H1 (cell line): ENCODE data around the gene CAPN11. TPM values are rescaled to one million over a fixed set of nuclear protein-coding genes. Genes with fewer than 3 reads are reported as not detected.

Source experiments
- CTCF ChIA-PET: fragments of 300-600 bp; sonication (Branson Sonifier 250); formaldehyde crosslinking; loops from one replicate; lab custom pipeline; 2021; ENCODE audit not compliant: partially characterized antibody; lab: Charles Lee
- POLR2A ChIA-PET: fragments of 300-600 bp; sonication (Branson Sonifier 250); formaldehyde crosslinking; loops from one replicate; lab custom pipeline; 2021; ENCODE audit warnings: inconsistent platforms; ENCODE audit not compliant: partially characterized antibody; lab: Charles Lee
- DNase-seq, 2 experiments: peaks; one replicate each; pipeline versions ENCODE4 v3.0.0 to v3.0.0-alpha.2; 2010 to 2022; ENCODE audit warnings: low spot score in 2 of 2, low read depth in 1 of 2, mixed read lengths in 1 of 2
- FAIRE-seq: peaks from 2 replicates; lab custom pipeline; 2011; peaks lifted over from hg19 to GRCh38; lab: Jason Lieb, UNC
- H2AFZ ChIP-seq: 2 replicates; pipeline ENCODE4 v1.8.1; 2012; ENCODE audit warnings: low read length, inconsistent platforms
- H2AK5ac ChIP-seq: 2 replicates; pipeline ENCODE4 v1.6.1; 2013; ENCODE audit warnings: low read depth, low read length
- H2BK120ac ChIP-seq: replicated peaks from 2 replicates; pipeline ENCODE3; 2013; ENCODE audit warnings: low read depth, low read length, inconsistent platforms
- H2BK12ac ChIP-seq: 2 replicates; pipeline ENCODE4 v1.6.1; 2013; ENCODE audit warnings: low read depth, low read length
- H2BK15ac ChIP-seq: 2 replicates; pipeline ENCODE4 v1.6.1; 2013; ENCODE audit warnings: low read length
- H2BK20ac ChIP-seq: 2 replicates; pipeline ENCODE4 v1.6.1; 2013; ENCODE audit warnings: low read length
- H2BK5ac ChIP-seq: 2 replicates; pipeline ENCODE4 v1.6.1; 2013; ENCODE audit warnings: low read depth, low read length
- H3K14ac ChIP-seq: 2 replicates; pipeline ENCODE4 v1.6.1; 2013; ENCODE audit warnings: inconsistent platforms; ENCODE audit not compliant: insufficient read length
- H3K18ac ChIP-seq: 2 replicates; pipeline ENCODE4 v1.6.1; 2013; ENCODE audit warnings: low read length; ENCODE audit errors: extremely low read depth
- H3K23ac ChIP-seq: 2 replicates; pipeline ENCODE4 v1.6.1; 2013; ENCODE audit warnings: inconsistent platforms; ENCODE audit not compliant: insufficient read length
- H3K23me2 ChIP-seq: 2 replicates; pipeline ENCODE4 v1.6.1; 2013; ENCODE audit warnings: low read depth, low read length
- H3K27ac ChIP-seq: 2 replicates; pipeline ENCODE4 v1.6.1; 2011; ENCODE audit warnings: low read depth, low read length, inconsistent platforms
- H3K27me3 ChIP-seq, 4 experiments: replicated peaks in 1 of 4; 1 replicate in 1 of 4; 2 replicates in 3 of 4; pipeline versions ENCODE4 v1.6.1 to v1.8.1; 2011 to 2013; ENCODE audit warnings: low read length in 3 of 4, mild to moderate bottlenecking in 3 of 4, inconsistent platforms in 2 of 4, mixed read lengths in 2 of 4, moderate library complexity in 1 of 4; ENCODE audit not compliant: control insufficient read depth in 3 of 4, insufficient read depth in 3 of 4; ENCODE audit errors: extremely low read depth in 1 of 4
- H3K36me3 ChIP-seq, 4 experiments: 2 replicates each; pipeline versions ENCODE4 v1.6.1 to v1.8.1; 2011 to 2013; ENCODE audit warnings: mild to moderate bottlenecking in 4 of 4, low read length in 3 of 4, moderate library complexity in 2 of 4, control low read depth in 1 of 4, inconsistent platforms in 1 of 4; ENCODE audit not compliant: insufficient read depth in 4 of 4, control insufficient read depth in 2 of 4
- H3K4ac ChIP-seq: replicated peaks from 2 replicates; pipeline ENCODE3; 2013; ENCODE audit warnings: low read length, low read depth, mixed read lengths, inconsistent platforms; ENCODE audit not compliant: insufficient read length
- H3K4me1 ChIP-seq, 4 experiments: replicated peaks in 1 of 4; 1 replicate in 1 of 4; 2 replicates in 3 of 4; pipeline versions ENCODE4 v1.6.1 to v1.8.1; 2011 to 2013; ENCODE audit warnings: low read length in 3 of 4, inconsistent platforms in 2 of 4, mixed read lengths in 1 of 4; ENCODE audit not compliant: insufficient read depth in 4 of 4, control insufficient read depth in 3 of 4
- H3K4me2 ChIP-seq, 2 experiments: 2 replicates each; pipeline versions ENCODE4 v1.6.1 to v1.8.1; 2011 to 2013; ENCODE audit warnings: low read depth in 2 of 2, low read length in 2 of 2, control low read depth in 1 of 2, inconsistent platforms in 1 of 2, mild to moderate bottlenecking in 1 of 2; ENCODE audit not compliant: insufficient read depth in 1 of 2
- H3K4me3 ChIP-seq, 4 experiments: fragments of 200-600, 300-600 bp in 1 of 4; sonication (generic), shearing (Covaris generic), sonication (Bioruptor Twin) in 1 of 4; 2 replicates each; pipeline versions ENCODE4 v1.5.1 to v1.8.1; 2011 to 2016; ENCODE audit warnings: low read length in 4 of 4, low read depth in 3 of 4, control low read depth in 2 of 4, inconsistent platforms in 2 of 4, mild to moderate bottlenecking in 2 of 4, mixed read lengths in 1 of 4, moderate library complexity in 1 of 4; ENCODE audit not compliant: insufficient read depth in 2 of 4; ENCODE audit errors: extremely low read depth in 1 of 4
- H3K56ac ChIP-seq: replicated peaks from 2 replicates; pipeline ENCODE3; 2013; ENCODE audit warnings: low read depth, mild to moderate bottlenecking, mixed read lengths, low read length, inconsistent platforms; ENCODE audit not compliant: insufficient read length
- H3K79me1 ChIP-seq: 2 replicates; pipeline ENCODE4 v1.6.1; 2013; ENCODE audit warnings: low read depth, low read length, control low read depth
- H3K79me2 ChIP-seq, 2 experiments: 2 replicates each; pipeline versions ENCODE4 v1.6.1 to v1.8.1; 2012 to 2013; ENCODE audit warnings: low read length in 2 of 2, mild to moderate bottlenecking in 2 of 2, inconsistent platforms in 1 of 2; ENCODE audit not compliant: insufficient read depth in 2 of 2, control insufficient read depth in 1 of 2
- H3K9ac ChIP-seq, 4 experiments: replicated peaks in 1 of 4; 1 replicate in 1 of 4; 2 replicates in 3 of 4; pipeline versions ENCODE4 v1.6.1 to v1.8.1; 2011 to 2013; ENCODE audit warnings: low read depth in 3 of 4, low read length in 3 of 4, control low read depth in 2 of 4, mild to moderate bottlenecking in 2 of 4, moderate library complexity in 2 of 4, inconsistent platforms in 1 of 4; ENCODE audit errors: extremely low read depth in 1 of 4
- H3K9me3 ChIP-seq, 2 experiments: 2 replicates each; pipeline versions ENCODE4 v1.6.1 to v1.8.1; 2012 to 2013; ENCODE audit warnings: mild to moderate bottlenecking in 2 of 2, moderate library complexity in 2 of 2, control low read depth in 1 of 2, inconsistent platforms in 1 of 2, low read depth in 1 of 2, low read length in 1 of 2, mixed read lengths in 1 of 2; ENCODE audit not compliant: insufficient read depth in 2 of 2
- H4K20me1 ChIP-seq, 2 experiments: replicated peaks in 1 of 2; 2 replicates each; pipeline versions ENCODE3 to v1.8.1; 2011 to 2013; ENCODE audit warnings: inconsistent platforms in 2 of 2, low read length in 2 of 2, mild to moderate bottlenecking in 1 of 2; ENCODE audit not compliant: insufficient read depth in 2 of 2, control insufficient read depth in 1 of 2
- H4K5ac ChIP-seq: 2 replicates; pipeline ENCODE4 v1.6.1; 2013; ENCODE audit warnings: low read length, low read depth, mixed read lengths, inconsistent platforms; ENCODE audit not compliant: insufficient read length
- H4K8ac ChIP-seq: 2 replicates; pipeline ENCODE4 v1.8.0; 2013; ENCODE audit warnings: mild to moderate bottlenecking, moderate library complexity, low read length, inconsistent platforms; ENCODE audit not compliant: insufficient read depth; ENCODE audit errors: extremely low read depth
- H4K91ac ChIP-seq: replicated peaks from 2 replicates; pipeline ENCODE3; 2013; ENCODE audit warnings: low read length, mixed read lengths, inconsistent platforms; ENCODE audit not compliant: insufficient read length
- FOSL1 ChIP-seq: IDR thresholded peaks from 2 replicates; pipeline ENCODE4 v1.6.1; 2011; ENCODE audit warnings: mild to moderate bottlenecking, low read depth, low read length, moderate library complexity; ENCODE audit not compliant: insufficient read depth
- WGBS, 2 experiments: shearing (Covaris generic) in 1 of 2; methylation state at CpG; one replicate each; pipeline versions ENCODE4 v1.1.6 to v1.1.7; 2013 to 2015; ENCODE audit warnings: low lambda C conversion rate in 2 of 2, mixed read lengths in 2 of 2, inconsistent platforms in 1 of 2, low coverage in 1 of 2, missing lambda C conversion rate in 1 of 2; ENCODE audit not compliant: insufficient replicate concordance in 2 of 2, insufficient coverage in 1 of 2, insufficient read length in 1 of 2; ENCODE audit errors: extremely low coverage in 1 of 2, missing lambda C conversion rate in 1 of 2; 5-methylcytosine and 5-hydroxymethylcytosine counted together
- polyA plus RNA-seq, 7 experiments: library from polyadenylated mRNA; depleted of rRNA in 3 of 7; stranded (reverse) in 5 of 7; unstranded in 2 of 7; fragments of >200 nt in 5 of 7; fragments of 200-250 nt in 2 of 7; gene quantifications; 1 replicate in 5 of 7; 2 replicates in 1 of 7; 4 replicates in 1 of 7; pipeline versions ENCODE4 v1.2.1 to v1.2.3, GENCODE V29; 2011 to 2013; ENCODE audit warnings: missing spikeins in 2 of 7, mixed read lengths in 2 of 7
- total RNA-seq: library from RNA; stranded (reverse); fragmentation: NEBNext Ultra II Directional; extraction: Animal tissue kit (Norgen Biotek cat#: 25700); gene quantifications from 2 replicates; pipeline ENCODE4 v1.2.1, GENCODE V29; 2021

CAPN11 gene
- total and polyA plus RNA-seq, 2 of the 8 experiments (the other 6 are each of a cell fraction or from before 2014, with no cell fraction given), result 0.95 to 0.97 TPM

DNA sequence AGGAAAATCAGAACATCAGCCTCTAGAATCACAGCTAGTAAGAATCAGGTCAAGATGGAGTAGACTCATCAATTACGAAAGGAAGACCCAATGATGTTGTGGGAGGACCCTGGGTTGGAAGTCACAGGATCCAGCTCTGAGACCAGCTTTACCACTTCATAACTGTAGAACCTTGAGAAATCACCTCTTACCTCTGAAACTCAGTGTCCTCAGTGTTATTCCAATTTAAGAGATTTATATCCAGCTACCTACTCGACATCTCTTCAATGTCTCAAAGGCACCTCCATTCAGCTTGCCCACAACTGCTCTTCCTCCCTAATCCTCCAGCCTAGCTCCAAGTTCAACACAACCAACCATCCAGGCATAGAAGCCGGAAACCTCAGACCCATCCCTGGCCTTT is 47.7 kb upstream of the CAPN11 start:
- H3K9ac ChIP-seq, result no peak overlapping the region; a peak in 1 of 7 replicates
- peaks cover 5 to 27% of the 10 kb centered on the region in 2 experiments for H4K20me1 ChIP-seq
- no peak overlapping the region for H2BK20ac ChIP-seq
- 96% methylated on average over 3 of the region's 3 CpGs; no CpG with 5 or more reads in 1 of the 2 experiments for whole genome bisulfite sequencing, 2 experiments
- peak overlapping the region; percentile 66; the same call in 1 of the 2 replicates for H2BK5ac ChIP-seq
- no peak overlapping the region for H3K27ac ChIP-seq
- H2AFZ ChIP-seq, result no peak overlapping the region
- H4K5ac ChIP-seq, result no peak overlapping the region
- H3K14ac ChIP-seq, result no peak overlapping the region
- no peaks in the 10 kb centered on the region for H3K4me1 ChIP-seq
- H2BK12ac ChIP-seq, result no peak overlapping the region
- FAIRE-seq (no peak), DNase-seq (no peak)
- ChIA-PET CTCF (interaction anchor here (0.7 to 22.5 kb wide), 13 partner anchors 9 to 174 kb away, joined by 3 to 255 read pairs (median 6); no protein-coding TSS in a partner anchor), POLR2A (interaction anchor here (0.9 to 3.1 kb wide), 12 partner anchors 9 to 232 kb away, joined by 3 to 15 read pairs (median 4); partner anchors contain the start of gene HSP90AB1)
- no peak overlapping the region for H3K4ac ChIP-seq
- TF ChIP-seq FOSL1, result no peak
- peaks cover 3 to 24% of the 10 kb centered on the region in 2 experiments for H3K79me2 ChIP-seq
- H3K36me3 ChIP-seq, result peaks cover 15 to 68% (median 32%) of the 10 kb centered on the region in 4 experiments
- H3K18ac ChIP-seq, result no peak overlapping the region
- H3K79me1 ChIP-seq, result peaks cover 5% of the 10 kb centered on the region
- H4K8ac ChIP-seq, result no peak overlapping the region
- no peak overlapping the region for H3K4me3 ChIP-seq
- H3K27me3 ChIP-seq, result no peaks in the 10 kb centered on the region
- H2AK5ac ChIP-seq, result no peak overlapping the region
- no peaks in the 10 kb centered on the region; the same call in 1 of the 2 replicates for H3K23me2 ChIP-seq
- no peaks in the 10 kb centered on the region for H3K9me3 ChIP-seq
- no peak overlapping the region for H3K23ac ChIP-seq
- H3K4me2 ChIP-seq, result no peak overlapping the region
- no peak overlapping the region for H2BK120ac ChIP-seq
- H4K91ac ChIP-seq, result no peak overlapping the region
- H3K56ac ChIP-seq, result no peak overlapping the region
- H2BK15ac ChIP-seq, result no peak overlapping the region
